ENCODE data around the gene STUM. TPM values are rescaled to one million over a fixed set of nuclear protein-coding genes. Genes with fewer than 3 reads are reported as not detected.

STUM gene
- total RNA-seq, 1 experiment from 2014 or later = 0.11 TPM

- no peak overlapping the region for H2BK20ac ChIP-seq (ENCODE audit: low read depth, low read length, poor library complexity, severe bottlenecking)
- no peaks in the 10 kb centered on the region for H3K27me3 ChIP-seq (ENCODE audit: insufficient read depth, low read length)
- no peaks in the 10 kb centered on the region for H3K27me3 Mint-ChIP-seq (ENCODE audit: low read depth)
- no peaks in the 10 kb centered on the region for H3K79me2 ChIP-seq (ENCODE audit: insufficient read depth, low read length)
- H2AK5ac ChIP-seq (ENCODE audit: insufficient read length, low read length) = no peak overlapping the region
- H3K9me3 ChIP-seq (ENCODE audit: control insufficient read depth, low read depth, low read length) = no peaks in the 10 kb centered on the region
- no peak overlapping the region for H2BK12ac ChIP-seq (ENCODE audit: insufficient read length, low read depth, low read length)
- H3K4me1 Mint-ChIP-seq = peaks cover 19 to 35% of the 10 kb centered on the region in 2 experiments
- H3K14ac ChIP-seq (ENCODE audit: insufficient read depth, low read length) = no peak overlapping the region
- no peak overlapping the region for H3K27ac Mint-ChIP-seq
- H4K20me1 ChIP-seq (ENCODE audit: control insufficient read depth, insufficient read depth, insufficient read length) = no peaks in the 10 kb centered on the region
- no peak overlapping the region for H3T11ph ChIP-seq (ENCODE audit: low read length)
- no peak overlapping the region for H2BK15ac ChIP-seq (ENCODE audit: low read depth, low read length)
- no peak overlapping the region for H4K8ac ChIP-seq (replicated peaks; ENCODE audit: insufficient read length, low read depth, low read length)
- H2BK120ac ChIP-seq (ENCODE audit: low read depth, low read length, poor library complexity, severe bottlenecking) = no peak overlapping the region
- H3K36me3 Mint-ChIP-seq (ENCODE audit: insufficient read depth in 1 of 3, low read depth in 3 of 3) = peaks cover 0 to 4% (median 2%) of the 10 kb centered on the region in 3 experiments; a peak in 2 of 7 replicates
- H3K4me3 Mint-ChIP-seq = no peak overlapping the region
- DNase-seq = no peak
- no peak overlapping the region for H3K9ac ChIP-seq (ENCODE audit: extremely low read depth, insufficient read length, low read length)
- H3K23ac ChIP-seq (ENCODE audit: insufficient read length, low read depth, low read length) = no peak overlapping the region
- no peak overlapping the region for H3K18ac ChIP-seq (ENCODE audit: insufficient read length, low read depth, low read length)
- no peak overlapping the region for H2AFZ ChIP-seq (ENCODE audit: low read length)
- H3K4me1 ChIP-seq (ENCODE audit: insufficient read depth, low read length) = no peaks in the 10 kb centered on the region
- no peak overlapping the region for H3K56ac ChIP-seq (ENCODE audit: insufficient read length, low read depth, low read length)
- no peaks in the 10 kb centered on the region for H3K23me2 ChIP-seq (ENCODE audit: insufficient read length, low read depth, low read length, poor library complexity, severe bottlenecking)
- WGBS (ENCODE audit: extremely low coverage, insufficient read length, low lambda C conversion rate) = no CpG with 5 or more reads among the region's 10 CpGs
- no peaks in the 10 kb centered on the region for H3K9me3 Mint-ChIP-seq
- H3K79me1 ChIP-seq (ENCODE audit: insufficient read depth, low read depth, low read length, poor library complexity, severe bottlenecking) = no peaks in the 10 kb centered on the region
- H3K4me2 ChIP-seq (ENCODE audit: insufficient read depth, insufficient read length, low read length) = no peak overlapping the region
- H2BK5ac ChIP-seq (ENCODE audit: insufficient read length, low read length) = no peak overlapping the region
- H3K27ac ChIP-seq (ENCODE audit: insufficient read length, low read depth, low read length) = no peak overlapping the region
- H4K5ac ChIP-seq (ENCODE audit: insufficient read length, low read depth, low read length) = no peak overlapping the region
- no peak overlapping the region for H3K4ac ChIP-seq (ENCODE audit: low read depth, low read length)
- H4K91ac ChIP-seq (ENCODE audit: insufficient read length, low read depth, low read length) = no peak overlapping the region
- TF ChIP-seq, protein P1, sequence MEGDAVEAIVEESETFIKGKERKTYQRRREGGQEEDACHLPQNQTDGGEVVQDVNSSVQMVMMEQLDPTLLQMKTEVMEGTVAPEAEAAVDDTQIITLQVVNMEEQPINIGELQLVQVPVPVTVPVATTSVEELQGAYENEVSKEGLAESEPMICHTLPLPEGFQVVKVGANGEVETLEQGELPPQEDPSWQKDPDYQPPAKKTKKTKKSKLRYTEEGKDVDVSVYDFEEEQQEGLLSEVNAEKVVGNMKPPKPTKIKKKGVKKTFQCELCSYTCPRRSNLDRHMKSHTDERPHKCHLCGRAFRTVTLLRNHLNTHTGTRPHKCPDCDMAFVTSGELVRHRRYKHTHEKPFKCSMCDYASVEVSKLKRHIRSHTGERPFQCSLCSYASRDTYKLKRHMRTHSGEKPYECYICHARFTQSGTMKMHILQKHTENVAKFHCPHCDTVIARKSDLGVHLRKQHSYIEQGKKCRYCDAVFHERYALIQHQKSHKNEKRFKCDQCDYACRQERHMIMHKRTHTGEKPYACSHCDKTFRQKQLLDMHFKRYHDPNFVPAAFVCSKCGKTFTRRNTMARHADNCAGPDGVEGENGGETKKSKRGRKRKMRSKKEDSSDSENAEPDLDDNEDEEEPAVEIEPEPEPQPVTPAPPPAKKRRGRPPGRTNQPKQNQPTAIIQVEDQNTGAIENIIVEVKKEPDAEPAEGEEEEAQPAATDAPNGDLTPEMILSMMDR (conservative IDR thresholded peaks at IDR 0.05) = no peak; the same call in 2 of the 3 replicates
These were observed 89.5 kb downstream of the STUM start for GRCh38 chr1:226638001-226638601.

Data from H9 (cell line).